Left renal pelvis (tissue), 4 donors: ENCODE results near the gene MXRA8. TPM values are rescaled to one million over a fixed set of nuclear protein-coding genes. Genes with fewer than 3 reads are reported as not detected.
"Not testable (repeated sequence)": the region's sequence is repeated elsewhere in the genome, so short reads cannot be mapped to it uniquely, and the experiment has no call there.

ENCODE experiments used
- DNase-seq, 4 donors: peaks; one replicate each; pipeline ENCODE4 v3.0.0-alpha.2; 2013; ENCODE audit warnings: low read depth in 4 of 4, low spot score in 3 of 4
- polyA plus RNA-seq, 4 donors: library from polyadenylated mRNA; unstranded; fragments of 120-200 nt; gene quantifications; one replicate each; pipeline ENCODE4 v1.2.1, GENCODE V29; 2013; ENCODE audit not compliant: insufficient read length in 4 of 4

The MXRA8 gene
- polyA plus RNA-seq, 4 donors = 133 to 208 (median 158) TPM

GRCh38 chr1:1393428-1393827 lies 35.1 kb upstream of the MXRA8 start:
- no peak for DNase-seq

- no peak for DNase-seq
Observed at GRCh38 chr1:1393014-1393413, 34.7 kb upstream of the MXRA8 start.

GRCh38 chr1:1391225-1391624 lies 32.9 kb upstream of the MXRA8 start:
- DNase-seq = no peak

GRCh38 chr1:1390675-1391074 lies 32.3 kb upstream of the MXRA8 start:
- no peak for DNase-seq

GRCh38 chr1:1388078-1388472 lies 29.7 kb upstream of the MXRA8 start:
- DNase-seq = no peak

GRCh38 chr1:1387098-1388077 lies 29.0 kb upstream of the MXRA8 start:
- no peak for DNase-seq

- DNase-seq = no peak
Observed at GRCh38 chr1:1385931-1386330, 27.6 kb upstream of the MXRA8 start.

- DNase-seq = not testable (repeated sequence)
Observed at GRCh38 chr1:1385339-1385738, 27.0 kb upstream of the MXRA8 start.

- DNase-seq = no peak
Observed at GRCh38 chr1:1381294-1381693, 22.9 kb upstream of the MXRA8 start.

- DNase-seq = no peak
Observed at GRCh38 chr1:1380860-1381259, 22.5 kb upstream of the MXRA8 start.

GRCh38 chr1:1377540-1378205 lies 19.3 kb upstream of the MXRA8 start:
- no peak for DNase-seq

- DNase-seq = no peak
Observed at GRCh38 chr1:1376551-1377226, 18.3 kb upstream of the MXRA8 start.

GRCh38 chr1:1374929-1375662 lies 16.7 kb upstream of the MXRA8 start, which contains the start of gene AURKAIP1:
Gene AURKAIP1 (minus strand): TSS chr1:1375207. CDS start chr1:1374756, 451 bp downstream.
- peak; percentile 99 to 100 (median 100) for DNase-seq

GRCh38 chr1:1374589-1374928 lies 16.2 kb upstream of the MXRA8 start:
- DNase-seq = no peak

- no peak for DNase-seq
Observed at GRCh38 chr1:1373815-1374588, 15.6 kb upstream of the MXRA8 start.

GRCh38 chr1:1373051-1373814 lies 14.9 kb upstream of the MXRA8 start:
- no peak for DNase-seq

- no peak for DNase-seq
Observed at GRCh38 chr1:1371746-1372711, 13.7 kb upstream of the MXRA8 start.

- no peak for DNase-seq
Observed at GRCh38 chr1:1371364-1371745, 13.0 kb upstream of the MXRA8 start.
